ENCODE data around the gene SOCS7. TPM values are rescaled to one million over a fixed set of nuclear protein-coding genes. Genes with fewer than 3 reads are reported as not detected.

SOCS7 gene
- total RNA-seq, 2 donors from 2014 or later = 14.6 to 61.9 TPM

GRCh38 chr17:38341035-38341721 is 10.5 kb upstream of the SOCS7 start:
- peak; percentile 69 for DNase-seq (ENCODE audit: low spot score)
- TF ChIP-seq POLR2AphosphoS5 (IDR thresholded peaks at IDR 0.05) = peak; percentile 12
- TF ChIP-seq POLR2A (IDR thresholded peaks at IDR 0.05) = no peak
- TF ChIP-seq, protein P1, sequence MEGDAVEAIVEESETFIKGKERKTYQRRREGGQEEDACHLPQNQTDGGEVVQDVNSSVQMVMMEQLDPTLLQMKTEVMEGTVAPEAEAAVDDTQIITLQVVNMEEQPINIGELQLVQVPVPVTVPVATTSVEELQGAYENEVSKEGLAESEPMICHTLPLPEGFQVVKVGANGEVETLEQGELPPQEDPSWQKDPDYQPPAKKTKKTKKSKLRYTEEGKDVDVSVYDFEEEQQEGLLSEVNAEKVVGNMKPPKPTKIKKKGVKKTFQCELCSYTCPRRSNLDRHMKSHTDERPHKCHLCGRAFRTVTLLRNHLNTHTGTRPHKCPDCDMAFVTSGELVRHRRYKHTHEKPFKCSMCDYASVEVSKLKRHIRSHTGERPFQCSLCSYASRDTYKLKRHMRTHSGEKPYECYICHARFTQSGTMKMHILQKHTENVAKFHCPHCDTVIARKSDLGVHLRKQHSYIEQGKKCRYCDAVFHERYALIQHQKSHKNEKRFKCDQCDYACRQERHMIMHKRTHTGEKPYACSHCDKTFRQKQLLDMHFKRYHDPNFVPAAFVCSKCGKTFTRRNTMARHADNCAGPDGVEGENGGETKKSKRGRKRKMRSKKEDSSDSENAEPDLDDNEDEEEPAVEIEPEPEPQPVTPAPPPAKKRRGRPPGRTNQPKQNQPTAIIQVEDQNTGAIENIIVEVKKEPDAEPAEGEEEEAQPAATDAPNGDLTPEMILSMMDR (IDR thresholded peaks at IDR 0.05) = peak in 1 of 4 experiments; percentile 8
- intact Hi-C loops (cut with DNase I) = no loop called here
- no peak overlapping the region for H3K4me3 ChIP-seq
- no peaks in the 10 kb centered on the region for H3K27me3 ChIP-seq (replicated peaks; ENCODE audit: insufficient read depth)
- no peaks in the 10 kb centered on the region for H3K4me1 ChIP-seq (replicated peaks)
- WGBS = 41% methylated on average over 5 of the region's 5 CpGs
- H3K27ac ChIP-seq = no peak overlapping the region
- H3K36me3 ChIP-seq = no peaks in the 10 kb centered on the region
- no peaks in the 10 kb centered on the region for H3K9me3 ChIP-seq

- H3K9me3 ChIP-seq = no peaks in the 10 kb centered on the region
- H3K27ac ChIP-seq = no peak overlapping the region
- DNase-seq (ENCODE audit: low spot score) = no peak
- intact Hi-C loops (cut with DNase I) = no loop called here
- H3K27me3 ChIP-seq (replicated peaks; ENCODE audit: insufficient read depth) = no peaks in the 10 kb centered on the region
- WGBS = 80% methylated on average over 18 of the region's 18 CpGs
- no peak overlapping the region for H3K4me3 ChIP-seq
- H3K4me1 ChIP-seq (replicated peaks) = no peaks in the 10 kb centered on the region
- TF ChIP-seq, protein P1 (IDR thresholded peaks at IDR 0.05) = no peak
- no peak for TF ChIP-seq POLR2AphosphoS5 (IDR thresholded peaks at IDR 0.05)
- no peak for TF ChIP-seq POLR2A (IDR thresholded peaks at IDR 0.05)
- no peaks in the 10 kb centered on the region for H3K36me3 ChIP-seq
Measured at GRCh38 chr17:38342886-38343607, 8.6 kb upstream of the SOCS7 start.

DNA sequence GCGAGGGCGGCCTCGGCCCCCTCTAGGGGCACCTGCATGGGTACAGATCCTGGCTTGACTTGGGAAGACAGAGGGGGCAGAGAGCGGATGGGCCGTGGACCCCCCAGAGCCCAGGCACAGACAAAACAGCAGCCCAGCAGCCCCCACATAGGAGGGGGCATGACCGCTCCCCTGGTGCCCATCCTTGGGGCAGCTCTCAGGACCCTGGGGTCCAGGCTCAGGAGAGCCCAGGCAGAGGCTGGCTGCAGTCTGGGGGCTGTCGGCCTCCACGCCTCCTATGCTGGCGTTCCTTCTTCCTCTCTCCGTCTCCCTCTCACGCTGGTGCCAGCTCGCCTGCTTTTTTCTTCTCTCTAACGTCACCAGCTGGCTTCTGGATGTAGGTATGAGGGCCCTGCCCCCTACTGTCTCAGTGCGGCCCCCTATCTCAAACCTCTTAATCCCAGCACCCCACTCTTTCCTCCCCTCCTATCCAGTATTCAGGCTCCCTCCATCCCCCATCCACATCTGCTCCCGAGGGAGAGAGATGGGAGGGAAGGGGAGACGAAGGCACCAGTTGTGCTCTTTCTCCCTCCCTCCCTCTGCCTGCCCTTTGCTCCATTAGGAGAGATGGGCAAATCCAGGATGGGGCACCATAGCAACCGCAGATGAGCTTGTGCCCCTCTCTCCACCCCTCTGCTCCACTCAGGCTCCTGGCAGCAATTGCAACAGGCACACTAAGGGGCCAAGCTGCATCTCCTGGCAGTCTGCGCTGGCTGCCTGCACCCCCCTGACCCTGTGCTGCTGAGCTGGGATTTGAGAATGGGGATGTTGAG is 7.8 kb upstream of the SOCS7 start, which contains the start of gene GPR179:
GPR179 (minus strand) TSS at position 349 of the 812 bp plus-strand sequence; CDS start at position 182, 167 bp downstream.
- intact Hi-C loops (cut with DNase I) = no loop called here
- H3K27ac ChIP-seq = no peak within 1 kb of the TSS
- 76% methylated on average over 17 of the region's 18 CpGs for WGBS

GRCh38 chr17:38344420-38344745 is 7.3 kb upstream of the SOCS7 start:
- WGBS = 97% methylated on average over 3 of the region's 3 CpGs
- TF ChIP-seq, protein P1 (IDR thresholded peaks at IDR 0.05) = no peak
- TF ChIP-seq POLR2A (IDR thresholded peaks at IDR 0.05) (no peak), POLR2AphosphoS5 (IDR thresholded peaks at IDR 0.05) (no peak)
- DNase-seq (ENCODE audit: low spot score) = no peak

More for the DNA sequence above, 7.8 kb upstream of the SOCS7 start, which contains the start of gene GPR179:
- H3K4me3 ChIP-seq = no peak within 1 kb of the TSS
- no peaks in the 10 kb centered on the region for H3K4me1 ChIP-seq (replicated peaks)
- no peaks in the 10 kb centered on the region for H3K9me3 ChIP-seq
- no peaks in the 10 kb centered on the region for H3K36me3 ChIP-seq
- DNase-seq (ENCODE audit: low spot score) = no peak
- no peak for TF ChIP-seq POLR2AphosphoS5 (IDR thresholded peaks at IDR 0.05)
- no peak for TF ChIP-seq POLR2A (IDR thresholded peaks at IDR 0.05)
- no peaks in the 10 kb centered on the region for H3K27me3 ChIP-seq (replicated peaks; ENCODE audit: insufficient read depth)

GRCh38 chr17:38345743-38346142 is 5.9 kb upstream of the SOCS7 start:
- Histone ChIP-seq H3K27ac (no peak overlapping the region), H3K36me3 (no peaks in the 10 kb centered on the region), H3K27me3 (replicated peaks; ENCODE audit: insufficient read depth) (no peaks in the 10 kb centered on the region), H3K4me1 (replicated peaks) (no peaks in the 10 kb centered on the region), H3K4me3 (no peak overlapping the region), H3K9me3 (no peaks in the 10 kb centered on the region)
- intact Hi-C loops (cut with DNase I) = no loop called here
- no peak for DNase-seq (ENCODE audit: low spot score)
- TF ChIP-seq POLR2AphosphoS5 (IDR thresholded peaks at IDR 0.05) (no peak), POLR2A (IDR thresholded peaks at IDR 0.05) (no peak)
- TF ChIP-seq, protein P1 (IDR thresholded peaks at IDR 0.05) = no peak
- WGBS = 96% methylated on average over 7 of the region's 7 CpGs

More at GRCh38 chr17:38344420-38344745, 7.3 kb upstream of the SOCS7 start:
- intact Hi-C loops (cut with DNase I) = no loop called here
- H3K4me1 ChIP-seq (replicated peaks) = no peaks in the 10 kb centered on the region
- H3K9me3 ChIP-seq = no peaks in the 10 kb centered on the region
- no peak overlapping the region for H3K4me3 ChIP-seq
- H3K36me3 ChIP-seq = no peaks in the 10 kb centered on the region
- no peaks in the 10 kb centered on the region for H3K27me3 ChIP-seq (replicated peaks; ENCODE audit: insufficient read depth)
- no peak overlapping the region for H3K27ac ChIP-seq

Data from prostate gland (tissue), 2 donors.